Spleen (tissue), 7 donors: Measurements from ENCODE around the gene POLR1B.

Experiments used
- CTCF ChIP-seq, 11 experiments: fragments of 200-600 bp in 7 of 11; fragments of 450-650 bp in 4 of 11; sonication (generic) in 4 of 11; IDR thresholded peaks in 8 of 11; conservative IDR thresholded peaks in 3 of 11; 1 replicate in 7 of 11; 2 replicates in 4 of 11; pipeline versions ENCODE4 v1.4.0 to v1.8.0; 2016 to 2021; ENCODE audit warnings: antibody characterized with exemption in 11 of 11, inconsistent platforms in 4 of 11, mild to moderate bottlenecking in 1 of 11
- POLR2AphosphoS5 ChIP-seq, 3 donors: sonication (generic); formaldehyde crosslinking; IDR thresholded peaks; one replicate each; pipeline ENCODE4 v1.5.1; 2017; ENCODE audit warnings: antibody characterized with exemption in 3 of 3
- donor health status: DM: no; HTN: no; CAD: no; lungs with moderate emphysema.
- donor health status: DM: no; HTN: no; CAD: no.
- donor health status: DM: no; HTN: no; CAD: no.

- TF ChIP-seq CTCF (IDR thresholded peaks at IDR 0.05 in 8 of 11, conservative IDR thresholded peaks at IDR 0.05 in 3 of 11) (no peak), POLR2AphosphoS5 (IDR thresholded peaks at IDR 0.05) (no peak)
Observed at GRCh38 chr2:112601754-112602153, 59.5 kb downstream of the POLR1B start.
